GM18507 (cell line): ENCODE data around the gene CCL16.
A peak's percentile ranks its signal among the peaks of the same experiment; 100 is the strongest.

Experiments
- DNase-seq: peaks from one replicate; pipeline ENCODE4 v3.0.0; 2011; ENCODE audit warnings: low read depth; ENCODE audit not compliant: insufficient read length; ENCODE audit errors: extremely low spot score
- FAIRE-seq: peaks from 2 replicates; lab custom pipeline; 2011; peaks lifted over from hg19 to GRCh38; lab: Jason Lieb, UNC

Gene CCL16

DNA sequence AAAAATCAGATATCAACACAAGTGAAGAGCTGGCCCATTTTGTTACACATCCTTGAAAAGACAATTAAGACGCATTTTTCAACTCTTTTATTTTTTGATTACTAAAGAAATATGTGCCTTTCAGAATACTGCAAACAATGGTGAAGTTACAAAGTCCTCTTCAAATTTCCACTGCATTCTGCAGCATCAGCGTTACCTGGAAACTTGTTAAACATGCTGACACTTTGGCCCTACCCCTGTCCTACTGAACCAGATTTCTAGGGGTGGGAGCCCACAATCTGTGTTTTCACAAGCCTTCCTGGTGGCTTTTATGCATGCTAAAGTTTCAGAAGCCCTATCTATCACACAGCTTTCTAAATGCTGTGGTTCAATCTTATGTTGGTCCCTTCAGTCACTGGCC is 9.8 kb upstream of the CCL16 start:
- DNase-seq (no peak), FAIRE-seq (no peak)

DNA sequence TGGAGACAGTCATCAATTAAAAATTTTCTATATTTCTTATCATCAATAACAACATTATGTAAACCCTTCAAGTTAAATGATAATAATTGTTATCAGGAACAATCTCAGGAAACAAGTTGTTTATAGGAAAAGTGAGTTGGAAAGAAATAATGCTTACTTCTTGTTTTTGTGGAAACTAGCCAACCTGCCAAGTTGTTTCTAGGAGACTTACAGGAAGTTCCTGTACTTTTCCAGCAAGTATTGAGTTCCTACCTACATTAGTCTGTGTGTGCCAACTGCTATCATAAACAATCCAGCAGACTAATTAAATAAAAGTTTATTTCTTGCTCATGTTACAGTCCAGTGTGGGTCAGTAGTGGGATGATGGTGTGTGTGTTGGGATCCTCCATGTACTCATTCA is 6.9 kb upstream of the CCL16 start:
- no peak for DNase-seq
- no peak for FAIRE-seq

DNA sequence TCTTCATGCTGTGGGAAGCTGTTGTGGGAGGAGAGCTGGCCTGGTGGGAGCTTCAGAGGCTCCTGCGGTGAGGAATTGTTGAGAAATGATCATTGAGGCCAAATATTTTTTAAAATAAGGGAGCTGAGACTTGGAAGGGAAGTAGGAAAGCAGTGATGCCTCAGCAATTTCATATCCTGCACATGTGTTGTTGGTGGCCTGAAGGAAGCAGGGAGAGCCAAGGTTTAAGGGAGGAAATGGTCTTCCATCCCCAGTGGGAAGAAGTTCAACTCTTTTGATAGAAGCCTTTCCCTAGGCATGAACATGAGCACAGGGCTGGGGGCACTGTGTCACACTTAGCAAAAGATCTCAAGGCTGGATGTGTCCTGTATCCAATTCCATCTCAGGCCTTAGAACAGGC is 5.3 kb upstream of the CCL16 start, which contains the start of gene CCL14:
TSS of gene CCL14 (minus strand) at position 87 of the 400 bp plus-strand sequence. CDS start at position 7, 80 bp downstream.
- DNase-seq (no peak), FAIRE-seq (no peak)

DNA sequence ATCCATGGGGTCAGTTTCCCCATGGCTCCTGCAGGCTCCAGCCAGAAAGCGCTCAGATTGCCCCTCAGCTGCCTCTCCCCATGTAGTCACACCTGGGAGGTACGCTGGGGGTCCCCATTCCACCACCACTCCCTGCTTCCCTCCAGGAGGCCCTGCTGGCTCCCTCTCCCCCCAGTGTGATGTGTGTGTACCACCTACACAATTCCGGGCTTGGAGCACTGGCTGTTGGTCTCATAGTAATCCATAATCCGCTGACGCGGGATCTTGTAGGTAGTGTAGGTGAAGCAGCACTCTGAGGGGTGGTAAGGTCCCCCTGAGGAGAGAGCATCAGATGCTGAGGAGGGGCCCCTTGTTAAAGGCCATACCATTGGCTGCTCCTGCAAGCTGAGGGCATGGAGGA is 2.8 kb upstream of the CCL16 start:
- FAIRE-seq = no peak
- DNase-seq = no peak

DNA sequence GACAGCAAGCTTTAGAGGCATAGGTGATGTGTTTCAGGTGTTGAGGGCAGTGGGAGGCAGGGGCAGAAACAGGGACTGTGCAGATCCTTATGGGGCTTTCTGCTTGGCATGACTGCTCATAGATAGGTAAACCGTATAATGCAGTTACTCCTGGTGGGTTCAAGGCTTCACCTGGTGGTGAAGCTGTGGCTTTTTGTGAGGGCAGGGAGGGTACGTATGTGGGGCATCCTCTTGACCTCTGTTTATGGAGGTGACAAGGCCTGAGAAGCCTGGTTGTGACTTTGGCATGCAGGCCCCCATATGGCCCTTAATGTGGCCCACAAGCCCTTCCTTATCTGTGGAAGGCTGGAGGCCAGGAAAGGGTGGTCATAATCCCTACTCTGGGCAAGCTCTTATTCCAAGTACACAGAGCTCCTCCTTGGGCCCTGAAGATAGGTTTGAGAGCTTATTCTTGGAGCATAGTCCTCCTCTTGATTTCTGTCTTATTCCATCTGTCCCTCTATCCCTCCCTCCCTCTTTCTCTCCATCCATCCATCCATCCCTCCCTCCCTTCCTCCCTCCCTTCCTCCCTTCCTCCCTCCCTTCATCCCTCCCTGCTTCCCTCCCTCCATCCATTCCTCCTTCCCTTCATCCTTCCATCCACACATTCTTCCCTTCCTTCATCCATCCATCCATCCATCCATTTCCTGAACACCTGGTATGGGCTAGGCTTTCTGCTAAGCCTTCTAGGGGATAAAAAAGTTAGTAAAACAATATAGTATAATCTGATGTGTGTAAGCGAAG is 1.3 kb upstream of the CCL16 start:
- DNase-seq (no peak), FAIRE-seq (no peak)

DNA sequence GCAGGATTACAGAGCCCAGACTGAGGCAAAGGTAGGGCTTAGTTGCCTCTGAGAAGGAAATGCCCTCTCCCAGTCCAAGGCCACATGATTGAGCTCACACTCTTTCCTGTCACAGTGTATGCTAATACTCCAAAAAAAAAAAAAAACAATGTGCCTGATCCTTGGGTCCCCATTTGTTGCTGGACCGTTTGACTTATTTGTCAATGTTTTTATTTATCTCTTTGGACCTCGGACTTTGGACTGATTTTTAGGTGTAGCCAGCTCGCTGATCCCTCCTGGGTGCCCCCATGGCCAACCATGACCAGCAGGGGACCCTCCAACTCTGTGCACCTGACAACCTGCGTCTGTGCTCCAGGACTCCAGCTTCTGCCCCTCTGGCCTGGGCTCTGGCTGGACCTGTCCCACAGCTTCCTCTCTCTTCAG is 622 bp upstream of the CCL16 start:
- DNase-seq (no peak), FAIRE-seq (no peak)

DNA sequence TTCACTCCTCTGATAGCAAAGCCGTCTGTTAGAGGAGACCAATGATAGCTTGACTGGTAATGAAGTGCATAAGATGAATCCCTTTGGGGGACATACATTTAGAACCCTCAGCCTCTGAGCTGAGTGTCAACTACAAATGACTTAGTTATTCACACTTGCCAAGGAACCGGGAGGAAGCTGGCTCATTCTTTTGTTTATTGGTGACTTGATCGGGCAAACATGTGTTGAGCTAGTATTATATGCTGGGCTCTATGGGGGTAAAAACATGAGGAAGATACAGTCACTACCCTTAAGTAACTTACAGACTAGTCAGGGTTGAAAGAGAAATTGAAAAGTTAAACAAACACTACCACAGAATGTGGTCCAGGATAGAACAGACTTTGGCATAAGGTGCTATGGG is 3.0 kb downstream of the CCL16 start:
- FAIRE-seq = no peak

DNA sequence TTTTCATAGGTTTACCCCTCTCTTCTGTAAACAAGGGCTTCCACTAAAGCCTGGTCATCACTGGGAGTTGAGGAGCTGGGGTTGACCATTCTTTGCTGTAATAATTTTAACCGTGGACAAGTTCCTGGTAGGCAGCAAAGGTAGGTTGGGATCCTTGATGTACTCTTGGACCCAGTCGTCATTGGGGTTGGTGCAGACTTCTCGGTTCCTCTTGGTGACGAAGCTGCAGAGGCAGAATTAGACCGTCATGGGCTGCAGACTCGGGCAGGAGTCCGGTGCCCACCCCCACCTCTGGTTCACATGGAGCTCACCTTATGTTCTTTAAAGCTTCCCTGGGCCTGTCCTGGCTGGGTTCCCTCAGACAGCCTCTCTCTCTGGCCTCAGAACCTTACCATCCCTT is 3.8 kb downstream of the CCL16 start:
- DNase-seq = no peak
- no peak for FAIRE-seq

More for the DNA sequence above, 3.0 kb downstream of the CCL16 start:
- no peak for DNase-seq

DNA sequence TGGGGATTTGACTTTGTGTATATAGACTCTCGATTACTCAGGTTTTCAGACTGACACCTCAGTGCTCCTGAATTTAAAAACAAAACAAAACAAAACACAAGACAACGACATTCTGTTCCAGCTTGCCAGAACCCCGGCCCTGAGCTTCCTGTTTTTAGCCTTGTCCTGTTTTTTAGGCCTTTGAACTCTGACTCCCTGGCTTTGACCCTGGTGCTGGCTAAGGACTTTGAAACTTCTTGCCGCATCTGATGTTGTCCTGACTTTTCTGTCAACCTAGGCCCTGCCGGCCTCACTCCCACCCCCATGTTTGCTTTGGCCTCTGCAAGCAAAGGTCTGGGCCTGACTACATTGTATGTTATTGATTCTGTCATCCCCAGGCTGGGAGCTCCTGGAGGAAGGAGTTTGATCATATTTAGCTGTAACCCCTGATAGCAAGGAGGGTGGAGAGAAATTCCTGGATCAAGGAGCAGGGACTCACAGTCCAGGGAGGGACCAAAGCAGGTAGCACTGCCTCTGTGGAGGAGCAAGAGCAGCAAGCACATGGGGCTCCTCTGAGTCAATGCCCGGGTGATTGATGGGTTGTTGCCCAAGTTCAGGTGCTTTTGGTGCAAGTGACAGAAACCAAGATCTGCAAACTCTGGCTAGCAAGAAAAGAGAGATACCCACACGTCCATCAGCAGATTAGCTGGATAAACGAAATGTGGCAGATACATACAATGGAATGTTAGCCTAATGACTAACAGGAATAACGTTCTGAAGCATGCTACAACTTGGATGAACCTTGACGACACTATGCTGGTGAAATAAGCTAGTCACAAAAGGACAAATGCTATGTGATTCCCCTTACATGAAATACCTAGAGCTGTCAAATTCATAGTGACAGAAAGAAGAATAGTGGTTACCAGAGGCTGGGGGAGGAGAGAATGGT is 7.7 kb downstream of the CCL16 start:
- FAIRE-seq = no peak
- DNase-seq = no peak

DNA sequence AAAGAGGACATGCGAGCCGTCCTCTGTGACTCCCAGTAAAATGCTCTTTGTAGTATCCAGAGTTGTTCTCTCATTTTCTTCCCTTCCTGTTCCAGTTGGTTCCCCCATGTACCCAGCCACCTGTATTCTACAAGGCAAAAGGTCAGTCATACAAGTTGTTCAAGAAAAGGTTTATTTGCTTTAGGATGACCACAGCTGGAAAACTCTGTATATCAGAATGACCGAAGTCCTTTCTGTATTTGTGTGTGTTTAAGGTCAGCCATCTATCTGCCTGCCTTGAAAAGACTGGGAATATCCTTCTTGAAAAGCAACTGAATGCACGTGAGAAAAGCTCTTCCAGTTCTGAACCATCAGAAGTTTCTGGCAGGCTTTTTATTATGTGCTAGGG is 8.4 kb downstream of the CCL16 start:
- no peak for DNase-seq
- no peak for FAIRE-seq

DNA sequence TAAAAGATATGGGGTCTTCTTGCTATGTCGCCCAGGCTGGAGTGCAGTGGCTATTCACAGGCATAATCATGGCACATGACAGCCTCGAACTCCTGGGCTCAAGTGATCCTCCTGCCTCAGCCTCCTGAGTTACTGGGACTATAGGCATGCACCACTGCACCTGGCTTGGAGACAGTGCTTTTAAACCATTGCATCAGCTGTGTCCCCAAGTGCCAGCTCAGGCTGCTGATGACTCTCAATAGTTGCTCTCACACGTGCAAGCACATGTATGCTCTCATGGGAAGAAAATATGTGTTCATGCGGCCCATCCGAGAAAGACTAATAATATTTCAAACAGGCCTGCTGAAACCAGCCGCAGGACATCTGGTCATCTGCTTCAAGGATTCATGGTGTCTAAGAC is 8.8 kb downstream of the CCL16 start:
- no peak for DNase-seq
- no peak for FAIRE-seq

DNA sequence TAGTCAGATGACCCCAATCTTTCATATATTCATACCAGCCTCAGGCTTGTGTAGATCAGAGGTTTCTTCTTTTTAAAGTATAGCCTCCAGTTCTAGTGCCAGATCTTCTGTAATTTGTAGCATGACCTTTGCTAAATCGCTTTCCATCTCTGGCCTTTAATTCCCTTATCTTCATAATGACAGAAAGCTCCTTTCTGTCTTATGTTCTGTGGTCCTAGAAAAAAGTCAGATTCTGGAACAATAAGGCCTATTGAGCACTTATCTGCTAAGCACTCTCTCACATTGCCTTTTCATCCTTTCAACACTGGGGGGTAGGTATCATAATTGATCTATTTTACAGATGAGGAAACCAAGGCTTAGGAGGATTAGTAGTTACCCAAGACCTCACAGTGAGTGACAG is 9.2 kb downstream of the CCL16 start:
- DNase-seq = no peak
- no peak for FAIRE-seq

DNA sequence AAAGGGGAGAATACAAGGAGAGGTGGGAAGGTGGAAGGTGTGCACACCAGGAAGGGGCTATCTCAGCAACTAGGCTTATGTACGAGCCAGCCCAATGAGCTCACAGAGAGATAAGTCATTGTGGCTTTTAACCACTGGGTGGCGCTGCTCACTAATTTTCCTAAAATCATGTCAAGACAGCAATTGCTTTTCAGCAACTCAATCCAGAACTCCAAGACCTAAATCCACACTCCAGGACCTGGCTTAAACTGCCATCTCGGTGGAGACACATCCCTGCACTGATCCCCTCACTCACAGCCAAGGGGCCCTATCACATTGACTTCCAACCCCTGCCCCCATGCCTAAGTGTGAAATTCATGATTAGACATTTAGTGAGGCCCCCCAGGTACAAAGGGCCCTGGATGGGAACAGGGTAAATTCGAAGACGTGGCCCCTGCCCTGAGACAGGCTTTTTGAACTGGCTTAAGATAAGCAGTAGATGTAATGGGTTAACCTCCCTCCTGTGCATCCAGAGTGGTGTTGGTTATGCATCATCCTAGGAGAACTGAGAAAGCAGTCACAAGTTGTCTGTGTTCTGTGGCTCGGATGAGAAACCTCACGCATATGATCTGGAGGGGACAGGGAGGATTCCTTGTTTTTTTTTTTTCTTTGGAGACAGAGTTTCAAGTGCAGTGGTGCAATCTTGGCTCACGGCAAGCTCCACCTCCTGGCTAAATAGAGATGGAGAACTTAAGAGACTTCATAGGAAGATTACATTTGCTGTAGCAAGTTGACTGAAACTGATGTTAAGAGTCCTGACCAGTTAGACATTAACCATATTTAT is 11.5 kb downstream of the CCL16 start:
- FAIRE-seq (no peak), DNase-seq (peak; percentile 39)

DNA sequence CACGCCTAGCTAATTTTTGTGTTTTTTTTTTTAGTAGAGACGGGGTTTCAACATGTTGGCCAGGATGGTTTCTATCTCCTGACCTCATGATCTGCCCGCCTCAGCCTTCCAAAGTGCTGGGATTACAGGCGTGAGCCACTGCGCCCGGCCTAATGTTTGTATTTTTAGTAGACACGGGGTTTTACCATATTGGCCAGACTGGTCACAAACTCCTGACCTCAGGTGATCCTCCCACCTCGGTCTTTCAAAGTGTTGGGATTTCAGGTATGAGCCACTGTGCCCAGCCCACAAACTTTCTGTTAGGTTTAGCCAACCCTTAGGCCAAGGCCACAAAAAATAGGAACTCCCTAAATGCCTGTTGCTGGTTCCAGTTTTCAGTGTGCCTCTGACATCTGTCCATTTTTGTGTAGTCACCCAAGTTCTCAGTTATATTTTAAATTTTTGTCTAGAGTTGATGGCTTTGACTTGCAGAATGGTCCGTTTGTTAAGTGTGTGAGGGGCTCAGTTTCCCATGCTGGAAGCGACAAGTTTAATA is 12.7 kb downstream of the CCL16 start:
- DNase-seq (no peak), FAIRE-seq (no peak)

DNA sequence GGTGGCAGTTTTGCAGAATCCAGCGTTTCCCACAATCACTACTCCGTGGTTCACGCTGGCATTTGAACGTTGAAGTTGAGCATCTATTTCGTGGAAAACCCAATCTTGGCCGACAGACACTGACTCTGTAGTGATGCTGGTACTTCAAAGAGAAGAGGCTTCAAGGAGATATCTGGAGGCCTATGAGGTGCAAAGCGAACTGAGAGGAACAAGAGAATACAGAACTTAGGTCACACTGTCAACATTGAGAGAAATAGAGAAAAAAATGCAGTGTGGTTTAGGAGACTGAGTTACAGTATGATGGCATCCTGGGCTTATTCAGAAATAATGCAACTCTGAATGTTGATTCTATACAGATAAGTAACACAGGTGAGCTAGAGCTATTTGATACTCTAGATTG is 16.0 kb downstream of the CCL16 start:
- FAIRE-seq (no peak), DNase-seq (no peak)

DNA sequence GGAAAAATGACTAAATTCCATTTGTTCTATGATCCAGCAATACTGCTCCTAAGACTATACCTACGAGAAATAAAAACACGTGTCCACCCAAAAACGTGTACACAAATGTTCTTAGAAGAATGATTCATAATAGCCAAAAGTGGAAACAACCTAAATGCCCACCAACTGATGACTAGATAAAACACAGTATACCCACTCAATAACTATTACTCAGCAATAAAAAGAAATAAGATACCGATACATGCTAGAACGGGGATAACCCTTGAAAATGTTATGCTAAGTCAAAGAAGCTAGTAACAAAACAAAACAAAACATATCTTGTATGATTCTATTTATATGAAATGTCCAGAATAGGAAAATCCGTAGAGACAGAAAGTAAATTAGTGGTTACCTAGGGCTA is 17.6 kb downstream of the CCL16 start:
- FAIRE-seq (no peak), DNase-seq (no peak)

DNA sequence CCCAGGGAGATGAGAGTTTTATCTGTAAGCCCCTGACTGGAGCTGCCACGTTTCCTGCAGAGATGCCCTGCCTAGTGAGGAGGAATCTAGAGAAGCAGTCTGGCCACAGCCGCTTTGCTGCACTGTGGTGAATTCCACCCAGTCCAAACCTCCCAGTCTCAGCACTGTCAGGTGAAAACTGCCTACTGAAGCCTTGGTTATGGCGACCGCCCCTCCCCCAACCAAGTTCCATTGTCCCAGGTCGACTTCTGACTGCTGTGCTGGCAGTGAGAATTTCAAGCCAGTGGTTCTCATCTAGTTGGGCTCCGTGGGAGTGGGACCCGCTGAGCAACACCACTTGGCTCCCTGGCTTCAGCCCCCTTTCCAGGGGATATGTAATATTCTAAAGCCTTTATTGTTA is 27.6 kb downstream of the CCL16 start:
- FAIRE-seq (no peak), DNase-seq (no peak)

DNA sequence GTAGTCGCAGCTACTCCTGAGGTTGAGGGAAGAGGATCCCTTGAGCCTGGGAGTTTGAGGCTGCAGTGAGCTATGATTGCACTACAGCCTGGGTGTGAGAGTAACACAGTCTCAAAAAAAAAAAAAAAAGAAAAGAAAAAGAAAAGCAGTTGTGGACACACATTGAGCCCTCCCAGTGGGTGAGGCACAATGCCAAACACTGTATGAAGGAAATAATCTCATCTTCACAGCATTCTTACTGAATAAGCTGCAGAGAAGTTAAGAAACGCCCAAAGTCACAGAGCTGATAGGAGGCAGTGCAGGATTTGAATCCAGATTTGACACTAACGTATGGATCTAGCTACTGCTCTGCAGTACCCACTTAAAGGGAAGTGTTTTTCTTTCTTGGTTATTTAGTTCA is 31.9 kb downstream of the CCL16 start:
- DNase-seq (no peak), FAIRE-seq (no peak)

DNA sequence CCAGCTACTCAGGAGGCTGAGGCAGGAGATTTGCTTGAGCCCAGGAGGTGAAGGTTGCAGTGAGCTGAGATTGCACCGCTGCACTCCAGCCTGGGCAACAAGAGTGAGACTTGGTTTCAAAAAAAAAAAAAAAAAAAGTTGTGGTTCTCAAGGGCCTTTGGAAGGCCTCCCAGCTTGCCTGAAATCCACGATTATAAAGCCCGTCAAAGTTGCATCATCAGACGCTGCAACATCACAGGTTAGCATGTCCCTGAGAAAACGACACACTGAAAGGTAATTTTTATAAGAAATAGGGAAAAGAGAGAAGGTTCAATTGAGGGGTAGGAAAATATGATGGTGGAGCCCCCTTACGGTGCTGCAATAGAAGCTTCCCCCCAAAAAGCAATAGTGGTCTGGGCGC is 33.2 kb downstream of the CCL16 start:
- FAIRE-seq (no peak), DNase-seq (no peak)

DNA sequence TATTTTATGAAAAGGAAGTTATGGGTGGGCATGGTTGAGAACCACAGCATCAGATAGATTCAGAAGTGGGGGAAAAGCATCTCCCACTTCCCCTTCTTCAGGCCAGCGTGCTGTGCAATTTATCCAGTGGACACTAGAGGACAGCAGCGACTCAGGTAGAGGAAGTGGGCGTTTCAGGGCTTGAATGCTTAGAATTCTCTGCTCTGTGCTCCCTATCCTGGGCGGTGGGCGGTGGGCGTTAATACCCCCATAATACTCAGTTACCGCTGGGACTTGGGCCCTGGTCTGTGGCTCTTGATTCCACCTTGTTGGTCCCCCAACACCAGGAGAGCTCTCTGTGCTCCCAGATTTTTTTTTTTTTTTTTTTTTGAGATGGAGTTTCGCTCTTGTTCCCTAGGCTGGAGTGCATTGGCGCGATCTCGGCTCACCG is 34.1 kb downstream of the CCL16 start:
- DNase-seq (no peak), FAIRE-seq (no peak)
